K562 (cell line): ENCODE data around the gene ACTR1B. TPM values are rescaled to one million over a fixed set of nuclear protein-coding genes. Genes with fewer than 3 reads are reported as not detected.

Experiments
- ATAC-seq: fragments of 200-7000 bp; cut with Tn5 transposase; 3 replicates; pipeline ENCODE4 v1.9.1; 2020; ENCODE audit warnings: moderate library complexity
- BruUV-seq: library from RNA; stranded (reverse); fragments of 400-500 nt; replicated peaks from 2 replicates; lab custom pipeline; 2021; lab: Mats Ljungman, UMichigan
- CTCF ChIA-PET: fragments of 300-600 bp; formaldehyde crosslinking; extraction: SDS; loops from one replicate; lab custom pipeline; 2021; ENCODE audit warnings: low intra/inter-chr PET ratio; lab: Yijun Ruan, JAX
- POLR2A ChIA-PET: fragments of 300-600, 350-650 bp; sonication (Branson Sonifier 250); formaldehyde crosslinking; extraction: SDS; loops from one replicate; lab custom pipeline; 2021; ENCODE audit warnings: antibody characterized with exemption, inconsistent platforms; lab: Yijun Ruan, JAX
- DNase-seq, 4 experiments: peaks; one replicate each; pipeline versions ENCODE4 v3.0.0 to v3.0.0-alpha.2; 2011 to 2018; ENCODE audit warnings: low spot score in 3 of 4, mixed read lengths in 3 of 4; ENCODE audit errors: extremely low read depth in 1 of 4
- FAIRE-seq: peaks from 2 replicates; lab custom pipeline; 2011; peaks lifted over from hg19 to GRCh38; lab: Jason Lieb, UNC
- H2AFZ ChIP-seq: 2 replicates; pipeline ENCODE4 v1.6.0; 2011; ENCODE audit warnings: low read depth, low read length, control low read depth, inconsistent platforms
- H3K27ac ChIP-seq: fragments of 200-600 bp; 3 replicates; pipeline ENCODE4 v1.8.0; 2011; ENCODE audit warnings: low read depth, mild to moderate bottlenecking, control low read depth, inconsistent platforms, low read length, moderate library complexity, mixed read lengths; ENCODE audit errors: extremely low read depth
- H3K27me3 ChIP-seq, 2 experiments: fragments of 300-600 bp in 1 of 2; 2 replicates in 1 of 2; 3 replicates in 1 of 2; pipeline versions ENCODE4 v1.6.0 to v1.8.0; 2011; ENCODE audit warnings: inconsistent platforms in 2 of 2, low read length in 2 of 2, mild to moderate bottlenecking in 1 of 2, mixed read lengths in 1 of 2, moderate library complexity in 1 of 2; ENCODE audit not compliant: control insufficient read depth in 2 of 2, insufficient read depth in 2 of 2
- H3K36me3 ChIP-seq: fragments of 300-600 bp; 3 replicates; pipeline ENCODE4 v1.8.0; 2011; ENCODE audit warnings: mild to moderate bottlenecking, low read length, inconsistent platforms; ENCODE audit not compliant: control insufficient read depth, insufficient read depth
- H3K4me1 ChIP-seq, 2 experiments: fragments of 200-600 bp in 1 of 2; replicated peaks in 1 of 2; 2 replicates in 1 of 2; 3 replicates in 1 of 2; pipeline versions ENCODE4 v1.5.1 to v1.8.0; 2011; ENCODE audit warnings: inconsistent platforms in 2 of 2, low read length in 2 of 2, mild to moderate bottlenecking in 1 of 2, mixed read lengths in 1 of 2, moderate library complexity in 1 of 2; ENCODE audit not compliant: control insufficient read depth in 2 of 2, insufficient read depth in 2 of 2
- H3K4me2 ChIP-seq: 2 replicates; pipeline ENCODE4 v1.6.1; 2011; ENCODE audit warnings: low read length, control low read depth, inconsistent platforms, mixed read lengths; ENCODE audit not compliant: insufficient read depth
- H3K4me3 ChIP-seq: fragments of 200-600 bp; sonication (generic), shearing (Covaris generic); 2 replicates; pipeline ENCODE4 v1.5.1; 2016; ENCODE audit warnings: control low read depth, inconsistent platforms
- H3K79me2 ChIP-seq: fragments of 200-600 bp; 3 replicates; pipeline ENCODE4 v1.8.0; 2011; ENCODE audit warnings: low read length, inconsistent platforms; ENCODE audit not compliant: control insufficient read depth, insufficient read depth
- H3K9ac ChIP-seq, 2 experiments: 2 replicates each; pipeline versions ENCODE4 v1.6.0 to v1.6.1; 2011; ENCODE audit warnings: low read depth in 2 of 2, low read length in 2 of 2, control low read depth in 1 of 2, inconsistent platforms in 1 of 2, mild to moderate bottlenecking in 1 of 2, mixed read lengths in 1 of 2; ENCODE audit not compliant: insufficient read depth in 1 of 2
- H3K9me1 ChIP-seq: one replicate; pipeline ENCODE4 v1.6.0; 2011; ENCODE audit warnings: inconsistent platforms, mild to moderate bottlenecking, low read length, moderate library complexity; ENCODE audit not compliant: control insufficient read depth, insufficient read depth
- H3K9me3 ChIP-seq: replicated peaks from 2 replicates; pipeline ENCODE4 v1.5.1; 2011; ENCODE audit warnings: low read depth, low read length, inconsistent platforms; ENCODE audit not compliant: control insufficient read depth, insufficient read depth
- H4K20me1 ChIP-seq: replicated peaks from 2 replicates; pipeline ENCODE4 v1.6.1; 2011; ENCODE audit warnings: low read length, inconsistent platforms, mixed read lengths; ENCODE audit not compliant: control insufficient read depth, insufficient read depth
- BCL6 ChIP-seq: fragments of 250-450 bp; sonication (Bioruptor Pico); IDR thresholded peaks from 2 replicates; pipeline ENCODE4 v1.4.0; 2020
- BRF1 ChIP-seq: IDR thresholded peaks from 3 replicates; pipeline ENCODE4 v1.6.1; 2011; ENCODE audit warnings: borderline replicate concordance, mild to moderate bottlenecking; ENCODE audit not compliant: insufficient read length; ENCODE audit errors: extremely low read depth
- EGR1 ChIP-seq: fragments of 450-650 bp; conservative IDR thresholded peaks from 2 replicates; pipeline ENCODE4 v1.6.1; 2017; ENCODE audit warnings: mild to moderate bottlenecking
- MYBL2 ChIP-seq, 2 experiments: fragments of 450-650 bp in 1 of 2; sonication (generic) in 1 of 2; formaldehyde crosslinking in 1 of 2; IDR thresholded peaks; 2 replicates each; pipeline versions ENCODE4 v1.6.1 to v1.8.1; 2017 to 2022; ENCODE audit warnings: borderline replicate concordance in 1 of 2, inconsistent platforms in 1 of 2, low read depth in 1 of 2, mild to moderate bottlenecking in 1 of 2, missing genetic modification reagents in 1 of 2, moderate library complexity in 1 of 2
- RBM39 ChIP-seq: fragments of 200-400 bp; formaldehyde crosslinking; optimal IDR thresholded peaks from 2 replicates; pipeline ENCODE3; 2018; ENCODE audit warnings: low read depth, low read length
- SMAD1 ChIP-seq: fragments of 150-350 bp; IDR thresholded peaks from 2 replicates; pipeline ENCODE4 v1.6.1; 2014; ENCODE audit warnings: low read length, low read depth; ENCODE audit not compliant: partially characterized antibody
- ZNF121 ChIP-seq: sonication (generic); formaldehyde crosslinking; conservative IDR thresholded peaks from 2 replicates; pipeline ENCODE4 v1.8.0; 2022; ENCODE audit warnings: missing genetic modification reagents
- ZNF408 ChIP-seq: fragments of 250-450 bp; sonication (Bioruptor Pico); IDR thresholded peaks from 2 replicates; pipeline ENCODE4 v1.4.0; 2020; ENCODE audit warnings: low read depth, mild to moderate bottlenecking, moderate library complexity
- ZNF695 ChIP-seq: fragments of 450-650 bp; formaldehyde crosslinking; IDR thresholded peaks from 2 replicates; pipeline ENCODE4 v1.4.0; 2020; ENCODE audit warnings: mild to moderate bottlenecking, moderate library complexity
- ZZZ3 ChIP-seq: fragments of 450-650 bp; IDR thresholded peaks from 2 replicates; pipeline ENCODE4 v1.6.1; 2016; ENCODE audit warnings: antibody characterized with exemption, mild to moderate bottlenecking, moderate library complexity
- WGBS: fragments of 100-300 bp; shearing (Covaris generic); methylation state at CpG from one replicate; pipeline ENCODE4 v1.1.6; 2016; ENCODE audit warnings: low coverage, mixed read lengths; ENCODE audit not compliant: insufficient coverage; ENCODE audit errors: missing lambda C conversion rate; 5-methylcytosine and 5-hydroxymethylcytosine counted together
- in situ Hi-C: fragments of 300-500 bp; cut with MboI; formaldehyde crosslinking; loops from 4 replicates; pipeline ENCODE4 v1.15.0; 2018; ENCODE audit warnings: inconsistent platforms, mixed read lengths
- intact Hi-C: fragments of 100-400 bp; cut with micrococcal nuclease; formaldehyde crosslinking; loops from 2 replicates; pipeline ENCODE4 v1.14.2; 2022
- polyA plus RNA-seq, 8 experiments: library from polyadenylated mRNA; depleted of rRNA in 4 of 8; stranded (reverse) in 5 of 8; unstranded in 3 of 8; fragments of >200 nt; fragmentation: Nextera tagmentation in 2 of 8; fragmentation: Illumina TruSeq in 1 of 8; extraction: Ambion mirVana in 2 of 8; extraction: Trizol in 1 of 8; gene quantifications; 2 replicates each; pipeline versions ENCODE4 v1.2.1 to v1.2.3, GENCODE V29; 2011 to 2014; ENCODE audit warnings: inconsistent platforms in 1 of 8, missing spikeins in 1 of 8
- total RNA-seq, 7 experiments: library from RNA; depleted of rRNA in 6 of 7; stranded (reverse); fragments of >200 nt in 6 of 7; fragmentation: Illumina TruSeq in 2 of 7; extraction: Trizol in 2 of 7; gene quantifications; 2 replicates each; pipeline versions ENCODE4 v1.2.1 to v1.2.3, GENCODE V29; 2011 to 2021; ENCODE audit warnings: low replicate concordance in 1 of 7

The ACTR1B gene
- total and polyA plus RNA-seq, 9 of the 15 experiments (the other 6 are each of a cell fraction or from before 2014, with no cell fraction given) = 0.49 to 42.3 (median 22.5) TPM

DNA sequence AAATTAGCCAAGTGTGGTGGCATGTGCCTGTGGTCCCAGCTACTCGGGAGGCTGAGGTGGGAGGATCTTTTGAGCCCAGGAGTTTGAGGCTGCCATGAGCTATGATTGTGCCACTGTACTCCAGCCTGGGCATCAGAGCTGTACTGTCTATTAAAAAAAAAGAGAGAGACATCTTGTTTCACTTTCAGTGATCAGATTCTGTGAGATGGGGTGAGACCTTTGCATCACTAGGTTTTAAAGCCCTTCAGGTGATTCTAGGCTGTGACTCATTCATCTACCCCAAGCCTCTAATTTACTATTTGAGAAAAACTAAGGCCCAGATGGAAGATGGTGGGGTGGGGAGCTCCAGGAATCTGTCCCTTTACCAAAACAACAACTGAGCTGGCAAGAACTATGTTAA is 12.8 kb upstream of the ACTR1B start:
- H3K79me2 ChIP-seq = no peaks in the 10 kb centered on the region
- TF ChIP-seq BCL6 (CRISPR knock-in tag) (no peak), EGR1 (no peak), ZNF695 (no peak), SMAD1 (no peak), MYBL2 (IDR thresholded peaks at IDR 0.05; ENCODE audit: low read depth) (no peak), MYBL2 (CRISPR knock-in tag; IDR thresholded peaks at IDR 0.05; ENCODE audit: borderline replicate concordance) (no peak), ZNF121 (CRISPR knock-in tag) (no peak), RBM39 (no peak), ZNF408 (no peak), BRF1 (no peak), ZZZ3 (no peak)
- TF ChIP-seq, all 486 proteins: peak for 0
- Histone ChIP-seq H3K27ac (no peak overlapping the region), H3K27me3 (no peaks in the 10 kb centered on the region), H3K36me3 (no peaks in the 10 kb centered on the region), H3K4me2 (no peak overlapping the region), H3K9me3 (no peaks in the 10 kb centered on the region), H3K4me1 (peaks cover 11 to 26% of the 10 kb centered on the region in 2 experiments), H3K9me1 (no peaks in the 10 kb centered on the region), H4K20me1 (no peaks in the 10 kb centered on the region), H2AFZ (no peak overlapping the region), H3K9ac (no peak overlapping the region), H3K4me3 (no peak overlapping the region)
- intact Hi-C loops (no loop called here), in situ Hi-C loops (no loop called here)
- FAIRE-seq (no peak), DNase-seq (no peak), ATAC-seq (no peak)
- ChIA-PET CTCF (no interaction called here), POLR2A (interaction anchor here (0.6 to 3.4 kb wide), 4 partner anchors 11 to 27 kb away, joined by 3 to 15 read pairs (median 4); partner anchors contain the start of gene ACTR1B)
- no TSS peak for BruUV-seq
- 82% methylated on average over 1 of the region's 1 CpG for WGBS
